Transverse colon (tissue), 4 donors: ENCODE measurements around the gene METTL9. TPM values are rescaled to one million over a fixed set of nuclear protein-coding genes. Genes with fewer than 3 reads are reported as not detected.
"Not testable (repeated sequence)": the region's sequence is repeated elsewhere in the genome, so short reads cannot be mapped to it uniquely, and the experiment has no call there.

Experiments used
- DNase-seq: peaks from one replicate; pipeline ENCODE4 v3.0.0-alpha.2; 2019
- H3K27ac ChIP-seq, 4 donors: fragments of 200-600 bp; sonication (generic); 2 replicates each; pipeline ENCODE4 v1.5.1; 2016 to 2018; ENCODE audit warnings: inconsistent platforms in 4 of 4
- H3K27me3 ChIP-seq: fragments of 200-600 bp; sonication (generic); 2 replicates; pipeline ENCODE4 v1.5.1; 2017; ENCODE audit warnings: inconsistent platforms
- H3K36me3 ChIP-seq, 4 donors: fragments of 200-600 bp; sonication (generic); 2 replicates each; pipeline ENCODE4 v1.5.1; 2017 to 2019; ENCODE audit warnings: inconsistent platforms in 4 of 4
- H3K4me1 ChIP-seq, 4 donors: fragments of 200-600 bp; sonication (generic); 2 replicates each; pipeline ENCODE4 v1.5.1; 2017 to 2020; ENCODE audit warnings: inconsistent platforms in 4 of 4
- H3K4me3 ChIP-seq, 4 donors: fragments of 200-600 bp; sonication (generic); 1 replicate in 1 of 4; 2 replicates in 3 of 4; pipeline versions ENCODE4 v1.5.1 to v1.6.1; 2017 to 2019; ENCODE audit warnings: inconsistent platforms in 4 of 4
- H3K9me3 ChIP-seq, 2 donors: fragments of 200-600 bp; sonication (generic); 2 replicates each; pipeline ENCODE4 v1.5.1; 2017 to 2019; ENCODE audit warnings: inconsistent platforms in 2 of 2
- EP300 ChIP-seq: sonication (generic); formaldehyde crosslinking; IDR thresholded peaks from one replicate; pipeline ENCODE4 v1.6.1; 2017; ENCODE audit warnings: antibody characterized with exemption, low read depth
- POLR2A ChIP-seq: fragments of 450-650 bp; IDR thresholded peaks from one replicate; pipeline ENCODE4 v1.6.1; 2016; ENCODE audit warnings: antibody characterized with exemption, mild to moderate bottlenecking, moderate library complexity
- POLR2AphosphoS5 ChIP-seq, 3 donors: sonication (generic); formaldehyde crosslinking; IDR thresholded peaks; one replicate each; pipeline ENCODE4 v1.6.1; 2016; ENCODE audit warnings: antibody characterized with exemption in 3 of 3
- WGBS, 2 donors: methylation state at CpG; one replicate each; pipeline ENCODE4 v1.1.5; 2018; ENCODE audit warnings: low coverage in 1 of 2; 5-methylcytosine and 5-hydroxymethylcytosine counted together
- in situ Hi-C, 4 donors: fragments of 200-750 bp; cut with MboI; loops; one replicate each; pipeline versions ENCODE4 v1.15.0 to v1.15.1; 2017; ENCODE audit warnings: low sequenced_read_pairs in 3 of 4, low pct_ligation_motif_present in 1 of 4, low pct_unique_long_range_greater_than_20kb in 1 of 4
- intact Hi-C: fragments of 100-400 bp; cut with DNase I; formaldehyde crosslinking; loops from one replicate; pipeline ENCODE4 v1.15.1; 2023; ENCODE audit warnings: low total_unique reads
- total RNA-seq, 4 donors: library from RNA; depleted of rRNA; stranded (reverse); fragments of >200 nt; gene quantifications; one replicate each; pipeline ENCODE4 v1.1.0, GENCODE V29; 2016
- TF ChIP-seq, protein P1 (sequence below), 5 experiments: fragments of 200-600 bp in 3 of 5; fragments of 450-650 bp in 2 of 5; sonication (generic) in 3 of 5; IDR thresholded peaks; 1 replicate in 2 of 5; 2 replicates in 3 of 5; pipeline ENCODE4 v1.5.1; 2016 to 2017; ENCODE audit warnings: antibody characterized with exemption in 5 of 5, inconsistent platforms in 3 of 5, mild to moderate bottlenecking in 2 of 5, moderate library complexity in 1 of 5

The METTL9 gene
- total RNA-seq, 4 donors from 2014 or later = 41.9 to 116 (median 67.5) TPM

DNA sequence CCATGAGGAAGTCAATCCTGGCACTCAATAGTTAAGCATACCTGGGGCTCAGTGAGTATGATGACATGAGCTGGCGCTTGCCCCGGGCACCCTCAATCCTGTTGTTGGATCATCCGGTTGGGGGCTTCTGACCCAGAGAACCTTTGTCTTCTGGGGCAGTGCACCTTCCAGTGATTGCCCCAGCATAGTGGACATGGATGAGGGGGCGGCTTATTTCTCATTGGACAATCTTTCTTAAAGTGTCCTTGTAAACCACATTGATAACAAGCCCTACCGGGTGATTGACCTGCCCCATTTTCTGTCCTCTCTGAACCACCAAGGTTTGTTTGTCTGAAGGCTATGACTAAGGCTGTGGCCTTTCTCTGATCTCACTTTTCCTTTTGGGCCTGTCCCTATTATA is 34.8 kb downstream of the METTL9 start:
- H3K9me3 ChIP-seq = no peaks in the 10 kb centered on the region
- TF ChIP-seq POLR2A (no peak), EP300 (no peak), POLR2AphosphoS5 (IDR thresholded peaks at IDR 0.05) (no peak)
- TF ChIP-seq, protein P1, sequence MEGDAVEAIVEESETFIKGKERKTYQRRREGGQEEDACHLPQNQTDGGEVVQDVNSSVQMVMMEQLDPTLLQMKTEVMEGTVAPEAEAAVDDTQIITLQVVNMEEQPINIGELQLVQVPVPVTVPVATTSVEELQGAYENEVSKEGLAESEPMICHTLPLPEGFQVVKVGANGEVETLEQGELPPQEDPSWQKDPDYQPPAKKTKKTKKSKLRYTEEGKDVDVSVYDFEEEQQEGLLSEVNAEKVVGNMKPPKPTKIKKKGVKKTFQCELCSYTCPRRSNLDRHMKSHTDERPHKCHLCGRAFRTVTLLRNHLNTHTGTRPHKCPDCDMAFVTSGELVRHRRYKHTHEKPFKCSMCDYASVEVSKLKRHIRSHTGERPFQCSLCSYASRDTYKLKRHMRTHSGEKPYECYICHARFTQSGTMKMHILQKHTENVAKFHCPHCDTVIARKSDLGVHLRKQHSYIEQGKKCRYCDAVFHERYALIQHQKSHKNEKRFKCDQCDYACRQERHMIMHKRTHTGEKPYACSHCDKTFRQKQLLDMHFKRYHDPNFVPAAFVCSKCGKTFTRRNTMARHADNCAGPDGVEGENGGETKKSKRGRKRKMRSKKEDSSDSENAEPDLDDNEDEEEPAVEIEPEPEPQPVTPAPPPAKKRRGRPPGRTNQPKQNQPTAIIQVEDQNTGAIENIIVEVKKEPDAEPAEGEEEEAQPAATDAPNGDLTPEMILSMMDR (IDR thresholded peaks at IDR 0.05) = no peak
- intact Hi-C loops (no loop called here), in situ Hi-C loops (no loop called here)
- H3K27me3 ChIP-seq = no peaks in the 10 kb centered on the region
- DNase-seq = no peak
- H3K4me1 ChIP-seq = no peaks in the 10 kb centered on the region
- H3K36me3 ChIP-seq = peaks cover 0 to 11% (median 5%) of the 10 kb centered on the region in 4 donors
- no peak overlapping the region for H3K4me3 ChIP-seq
- H3K27ac ChIP-seq = no peak overlapping the region
- WGBS, 2 donors = 91% methylated on average over 5 of the region's 5 CpGs; no CpG with 5 or more reads in 1 of the 2 donors

DNA sequence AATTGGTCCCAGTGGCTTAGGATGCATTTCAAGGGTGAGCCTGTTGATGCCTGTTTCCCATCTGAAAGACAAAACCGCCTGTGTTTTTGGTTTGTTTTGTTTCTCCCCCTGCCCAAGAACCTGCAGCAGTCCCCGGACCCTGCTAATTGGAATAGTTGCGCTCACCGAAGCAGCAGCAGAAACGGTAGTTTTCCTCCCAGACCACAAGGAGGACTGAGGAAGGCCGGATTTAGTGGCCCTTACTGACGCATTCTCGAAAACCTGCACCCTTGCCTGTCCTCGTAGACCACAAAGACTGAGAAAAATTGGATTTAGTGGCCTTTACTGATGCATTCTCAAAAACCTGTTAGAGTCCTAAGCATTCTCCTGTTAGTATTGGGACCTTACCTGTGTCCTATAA is 36.3 kb downstream of the METTL9 start:
- DNase-seq, H3K36me3 ChIP-seq, H3K27ac ChIP-seq, H3K9me3 ChIP-seq, H3K4me1 ChIP-seq, H3K27me3 ChIP-seq, H3K4me3 ChIP-seq, intact Hi-C loops: not testable (repeated sequence)
- in situ Hi-C loops = loop anchor here in 2 of 4 donors (5.0 kb wide), 2 partner anchors 43 to 48 kb away; no protein-coding TSS in a partner anchor
- 92 to 97% methylated on average over 5 to 9 of the region's 9 CpGs for WGBS, 2 donors

DNA sequence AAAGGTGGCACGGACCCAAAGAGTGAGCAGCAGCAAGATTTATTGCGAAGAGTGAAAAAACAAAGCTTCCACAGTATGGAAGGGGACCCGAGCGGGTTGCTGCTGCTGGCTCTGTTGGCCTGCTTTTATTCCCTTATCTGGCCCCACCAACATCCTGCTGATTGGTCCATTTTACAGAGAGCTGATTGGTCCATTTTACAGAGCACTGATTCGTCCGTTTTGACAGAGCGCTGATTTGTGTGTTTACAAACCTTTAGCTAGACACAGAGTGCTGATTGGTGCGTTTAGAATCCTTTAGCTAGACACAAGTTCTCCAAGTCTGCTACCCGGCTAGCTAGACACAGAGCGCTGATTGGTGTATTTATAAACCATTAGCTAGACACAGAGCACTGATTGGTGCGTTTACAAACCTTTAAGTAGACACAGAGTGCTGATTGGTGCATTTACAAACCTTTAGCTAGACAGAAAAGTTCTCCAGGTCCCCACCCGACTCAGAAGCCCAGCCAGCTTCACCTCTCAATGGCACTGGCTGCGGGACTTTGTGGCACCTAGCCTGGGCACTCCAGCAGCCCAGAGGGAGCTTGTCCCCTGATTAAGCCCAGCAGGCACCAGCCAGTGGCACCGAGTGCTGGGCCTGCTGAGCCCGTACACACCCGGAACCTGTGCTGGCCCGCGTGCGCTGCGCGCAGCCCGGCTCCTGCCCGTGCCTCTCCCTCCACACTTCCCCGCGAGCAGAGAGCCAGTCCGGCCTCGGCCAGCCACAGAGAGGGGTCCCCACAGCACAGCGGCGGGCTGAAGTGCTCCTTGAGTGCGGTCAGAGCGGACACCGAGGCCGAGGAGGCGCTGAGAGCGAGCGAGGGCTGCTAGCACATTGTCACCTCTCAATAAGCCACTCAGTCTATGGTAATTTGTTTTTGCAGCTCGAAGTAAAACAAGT is 37.9 kb downstream of the METTL9 start:
- no peaks in the 10 kb centered on the region for H3K27me3 ChIP-seq
- intact Hi-C loops (no loop called here), in situ Hi-C loops (loop anchor here in 2 of 4 donors (5.0 kb wide), 2 partner anchors 45 to 50 kb away; no protein-coding TSS in a partner anchor)
- no peaks in the 10 kb centered on the region for H3K36me3 ChIP-seq
- no peaks in the 10 kb centered on the region for H3K9me3 ChIP-seq
- no peak overlapping the region for H3K27ac ChIP-seq
- H3K4me1 ChIP-seq = no peaks in the 10 kb centered on the region
- TF ChIP-seq, protein P1 (IDR thresholded peaks at IDR 0.05) = no peak
- TF ChIP-seq EP300 (no peak), POLR2A (no peak), POLR2AphosphoS5 (IDR thresholded peaks at IDR 0.05) (no peak)
- WGBS, 2 donors = 92 to 94% methylated on average over 11 to 34 of the region's 37 CpGs
- H3K4me3 ChIP-seq = no peak overlapping the region
- DNase-seq = no peak

DNA sequence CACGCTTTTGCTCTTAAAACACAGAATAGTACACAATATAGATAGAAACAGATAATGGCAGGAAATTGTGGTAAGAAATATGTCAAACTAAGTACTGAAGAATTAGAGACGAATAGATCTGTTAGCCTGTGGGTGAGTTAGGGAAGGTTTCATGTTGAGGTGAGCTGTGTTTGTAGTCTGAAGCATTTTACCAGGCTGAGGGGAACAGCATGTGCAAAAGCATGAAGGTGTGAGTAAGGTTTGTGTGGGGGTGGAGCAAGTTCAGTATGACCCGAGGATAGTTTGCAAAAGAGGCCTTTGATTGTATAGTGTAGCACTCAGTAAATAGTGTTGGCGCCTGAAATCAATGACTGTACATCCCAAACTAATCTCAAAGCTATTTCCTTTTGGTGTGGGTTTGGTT is 39.2 kb downstream of the METTL9 start:
- no peaks in the 10 kb centered on the region for H3K4me1 ChIP-seq
- 49 to 54% methylated on average over 4 of the region's 4 CpGs for WGBS, 2 donors
- intact Hi-C loops = no loop called here
- H3K27ac ChIP-seq = no peak overlapping the region
- in situ Hi-C loops = loop anchor here in 2 of 4 donors (5.0 kb wide), 2 partner anchors 46 to 51 kb away; no protein-coding TSS in a partner anchor
- no peak overlapping the region for H3K4me3 ChIP-seq
- DNase-seq = no peak
- no peaks in the 10 kb centered on the region for H3K36me3 ChIP-seq
- no peaks in the 10 kb centered on the region for H3K9me3 ChIP-seq
- no peak for TF ChIP-seq POLR2AphosphoS5 (IDR thresholded peaks at IDR 0.05)
- no peak for TF ChIP-seq POLR2A
- TF ChIP-seq, protein P1 (IDR thresholded peaks at IDR 0.05) = no peak
- no peak for TF ChIP-seq EP300
- H3K27me3 ChIP-seq = no peaks in the 10 kb centered on the region
